ENCODE results near the gene YPEL2. TPM values are rescaled to one million over a fixed set of nuclear protein-coding genes. Genes with fewer than 3 reads are reported as not detected.

Gene YPEL2
- total and polyA plus RNA-seq, 2 donors (not counting 1 experiment from before 2014, with no cell fraction given): 4.8 to 7.8 TPM

DNA sequence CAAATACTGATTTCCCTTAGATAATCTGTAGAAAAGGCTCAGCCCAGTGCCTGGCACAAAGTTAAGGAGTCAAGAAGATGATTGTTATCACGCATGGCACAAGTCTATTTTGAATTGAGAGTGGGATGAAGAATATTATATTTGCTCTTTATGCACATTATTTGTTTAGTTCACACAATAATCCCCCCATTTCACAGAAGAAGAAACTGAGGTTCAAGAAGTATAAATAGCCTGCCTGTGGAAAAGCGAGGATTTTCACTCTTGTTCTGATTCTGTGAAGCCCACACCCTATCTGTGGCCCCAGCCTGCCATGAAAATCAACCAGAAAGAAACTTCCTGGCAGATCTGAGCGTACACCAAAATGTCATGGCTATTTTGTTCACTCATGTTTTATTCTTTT lies 73.0 kb downstream of the YPEL2 start:
- Histone ChIP-seq H3K79me2 (ENCODE audit: control insufficient read depth, insufficient read depth, low read length) (no peaks in the 10 kb centered on the region), H4K20me1 (ENCODE audit: control insufficient read depth, extremely low read depth, insufficient read depth, low read length) (no peaks in the 10 kb centered on the region), H2AFZ (ENCODE audit: low read length) (no peak overlapping the region), H3K27ac (ENCODE audit: insufficient read depth, low read length) (no peak overlapping the region), H3K4me2 (ENCODE audit: extremely low read depth, insufficient read depth, low read length) (no peak overlapping the region), H3K9ac (ENCODE audit: insufficient read depth, low read length) (no peak overlapping the region), H3K4me1 (ENCODE audit: control insufficient read depth, extremely low read depth, insufficient read depth, low read length) (peaks cover 2% of the 10 kb centered on the region), H3K4me3 (replicated peaks in 1 of 4; ENCODE audit: control extremely low read depth in 1 of 4, insufficient read depth in 1 of 4, low read depth in 3 of 4, low read length in 4 of 4) (no peak overlapping the region), H3K36me3 (ENCODE audit: control insufficient read depth, insufficient read depth, low read length) (no peaks in the 10 kb centered on the region), H3K27me3 (ENCODE audit: control insufficient read depth, insufficient read depth, low read length) (no peaks in the 10 kb centered on the region), H3K9me3 (ENCODE audit: control insufficient read depth, insufficient read depth, low read depth, low read length) (no peaks in the 10 kb centered on the region)
- TF ChIP-seq CTCF (conservative IDR thresholded peaks at IDR 0.05 in 1 of 2, IDR thresholded peaks at IDR 0.05 in 1 of 2; ENCODE audit: low read depth in 1 of 2, low read length in 2 of 2) (no peak), EZH2 (IDR thresholded peaks at IDR 0.05; ENCODE audit: low read length, missing control alignments) (no peak)
- no peak for DNase-seq (ENCODE audit: low read depth in 2 of 2)

DNA sequence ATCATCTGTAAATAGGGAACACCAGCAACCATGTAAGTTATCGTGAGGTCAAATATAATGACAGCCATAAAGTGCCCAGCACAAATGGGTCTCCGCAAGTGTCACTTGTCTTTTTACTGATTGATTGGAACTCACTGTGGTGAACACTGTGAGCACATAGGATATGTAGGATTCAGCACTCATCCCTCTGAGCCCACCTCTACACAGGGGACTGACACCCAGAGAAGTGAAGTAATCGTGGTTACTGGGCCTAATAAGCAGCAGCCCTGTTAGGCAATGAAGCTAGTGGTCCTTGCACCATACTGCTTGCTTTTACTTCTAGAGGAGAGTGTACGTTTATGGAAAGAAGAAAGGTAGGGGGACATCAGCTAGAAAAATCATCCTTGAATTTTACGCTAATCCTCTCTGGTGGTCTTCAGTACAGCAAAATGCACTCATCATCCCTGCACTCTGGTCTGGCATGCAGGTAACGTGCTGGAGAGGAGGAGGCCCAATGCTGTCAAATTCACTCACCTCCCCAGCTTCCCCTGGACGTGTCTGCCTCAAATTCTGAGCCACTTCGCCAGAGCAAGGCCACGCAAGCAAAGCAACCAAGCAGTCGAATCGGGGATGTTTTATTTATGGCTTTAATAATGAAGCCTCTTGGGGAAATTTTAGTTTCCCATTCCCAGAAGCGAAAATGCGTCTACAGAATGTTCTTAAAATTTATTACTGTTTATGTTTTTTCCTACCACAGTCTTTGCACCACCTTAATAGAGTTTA lies 74.7 kb downstream of the YPEL2 start:
- no peaks in the 10 kb centered on the region for H4K20me1 ChIP-seq (ENCODE audit: control insufficient read depth, extremely low read depth, insufficient read depth, low read length)
- H3K4me1 ChIP-seq (ENCODE audit: control insufficient read depth, extremely low read depth, insufficient read depth, low read length): peaks cover 2% of the 10 kb centered on the region
- TF ChIP-seq CTCF (conservative IDR thresholded peaks at IDR 0.05 in 1 of 2, IDR thresholded peaks at IDR 0.05 in 1 of 2; ENCODE audit: low read depth in 1 of 2, low read length in 2 of 2) (no peak), EZH2 (IDR thresholded peaks at IDR 0.05; ENCODE audit: low read length, missing control alignments) (no peak)
- no peak for DNase-seq (ENCODE audit: low read depth in 2 of 2)
- no peak overlapping the region for H3K27ac ChIP-seq (ENCODE audit: insufficient read depth, low read length)
- H3K27me3 ChIP-seq (ENCODE audit: control insufficient read depth, insufficient read depth, low read length): no peaks in the 10 kb centered on the region
- no peak overlapping the region for H2AFZ ChIP-seq (ENCODE audit: low read length)
- H3K4me3 ChIP-seq (replicated peaks in 1 of 4; ENCODE audit: control extremely low read depth in 1 of 4, insufficient read depth in 1 of 4, low read depth in 3 of 4, low read length in 4 of 4): no peak overlapping the region
- H3K4me2 ChIP-seq (ENCODE audit: extremely low read depth, insufficient read depth, low read length): no peak overlapping the region
- H3K9me3 ChIP-seq (ENCODE audit: control insufficient read depth, insufficient read depth, low read depth, low read length): no peaks in the 10 kb centered on the region
- no peaks in the 10 kb centered on the region for H3K79me2 ChIP-seq (ENCODE audit: control insufficient read depth, insufficient read depth, low read length)
- H3K9ac ChIP-seq (ENCODE audit: insufficient read depth, low read length): no peak overlapping the region
- H3K36me3 ChIP-seq (ENCODE audit: control insufficient read depth, insufficient read depth, low read length): no peaks in the 10 kb centered on the region

GRCh38 chr17:59406808-59407381 lies 75.4 kb downstream of the YPEL2 start:
- H3K4me2 ChIP-seq (ENCODE audit: extremely low read depth, insufficient read depth, low read length): peak overlapping the region; percentile 52
- DNase-seq (ENCODE audit: low read depth in 2 of 2): peak; percentile 63 to 76
- no peaks in the 10 kb centered on the region for H3K9me3 ChIP-seq (ENCODE audit: control insufficient read depth, insufficient read depth, low read depth, low read length)
- H3K4me1 ChIP-seq (ENCODE audit: control insufficient read depth, extremely low read depth, insufficient read depth, low read length): peaks cover 2% of the 10 kb centered on the region
- H2AFZ ChIP-seq (ENCODE audit: low read length): no peak overlapping the region
- H3K79me2 ChIP-seq (ENCODE audit: control insufficient read depth, insufficient read depth, low read length): no peaks in the 10 kb centered on the region
- no peaks in the 10 kb centered on the region for H3K27me3 ChIP-seq (ENCODE audit: control insufficient read depth, insufficient read depth, low read length)
- no peak overlapping the region for H3K4me3 ChIP-seq (replicated peaks in 1 of 4; ENCODE audit: control extremely low read depth in 1 of 4, insufficient read depth in 1 of 4, low read depth in 3 of 4, low read length in 4 of 4)
- TF ChIP-seq EZH2 (IDR thresholded peaks at IDR 0.05; ENCODE audit: low read length, missing control alignments) (no peak), CTCF (conservative IDR thresholded peaks at IDR 0.05 in 1 of 2, IDR thresholded peaks at IDR 0.05 in 1 of 2; ENCODE audit: low read depth in 1 of 2, low read length in 2 of 2) (no peak)
- no peaks in the 10 kb centered on the region for H3K36me3 ChIP-seq (ENCODE audit: control insufficient read depth, insufficient read depth, low read length)
- H3K27ac ChIP-seq (ENCODE audit: insufficient read depth, low read length): no peak overlapping the region
- no peak overlapping the region for H3K9ac ChIP-seq (ENCODE audit: insufficient read depth, low read length)
- H4K20me1 ChIP-seq (ENCODE audit: control insufficient read depth, extremely low read depth, insufficient read depth, low read length): no peaks in the 10 kb centered on the region
